Hindlimb muscle (tissue), 1 donor: ENCODE data around the gene POLRMT. TPM values are rescaled to one million over a fixed set of nuclear protein-coding genes. Genes with fewer than 3 reads are reported as not detected.
"Not testable (repeated sequence)": the region's sequence is repeated elsewhere in the genome, so short reads cannot be mapped to it uniquely, and the experiment has no call there.

ENCODE experiments used
- DNase-seq: peaks from one replicate; pipeline ENCODE4 v3.0.0-alpha.2; 2013
- polyA plus RNA-seq: library from polyadenylated mRNA; unstranded; fragments of 120-200 nt; gene quantifications from one replicate; pipeline ENCODE4 v1.2.1, GENCODE V29; 2013; ENCODE audit not compliant: insufficient read length

The POLRMT gene
- polyA plus RNA-seq, 1 donor, result 36.0 TPM

GRCh38 chr19:592101-592500, 41.2 kb downstream of the POLRMT start:
- no peak for DNase-seq

GRCh38 chr19:591099-591958, 42.0 kb downstream of the POLRMT start:
- peak; percentile 48 for DNase-seq

GRCh38 chr19:590750-591098, 42.6 kb downstream of the POLRMT start:
- no peak for DNase-seq

GRCh38 chr19:590396-590745, 43.0 kb downstream of the POLRMT start:
- no peak for DNase-seq

- no peak for DNase-seq
Measured at GRCh38 chr19:589693-590395, 43.5 kb downstream of the POLRMT start, which contains the start of gene HCN2. Gene HCN2 (plus strand): TSS chr19:589881. CDS start chr19:589946, 65 bp downstream.

GRCh38 chr19:588741-589692, 44.3 kb downstream of the POLRMT start:
- no peak for DNase-seq

- DNase-seq, result no peak
Measured at GRCh38 chr19:588093-588740, 45.1 kb downstream of the POLRMT start.

GRCh38 chr19:585551-586110, 47.7 kb downstream of the POLRMT start:
- DNase-seq, result no peak

- DNase-seq, result not testable (repeated sequence)
Measured at GRCh38 chr19:585146-585545, 48.2 kb downstream of the POLRMT start.

GRCh38 chr19:584240-585001, 48.9 kb downstream of the POLRMT start:
- DNase-seq, result no peak

GRCh38 chr19:583968-584239, 49.4 kb downstream of the POLRMT start:
- no peak for DNase-seq

- no peak for DNase-seq
Measured at GRCh38 chr19:583198-583967, 50.0 kb downstream of the POLRMT start.

GRCh38 chr19:582497-583197, 50.7 kb downstream of the POLRMT start:
- DNase-seq, result no peak

- DNase-seq, result no peak
Measured at GRCh38 chr19:581399-582111, 51.8 kb downstream of the POLRMT start.

GRCh38 chr19:580274-580835, 53.0 kb downstream of the POLRMT start:
- no peak for DNase-seq

- no peak for DNase-seq
Measured at GRCh38 chr19:579842-580155, 53.5 kb downstream of the POLRMT start.

- DNase-seq, result no peak
Measured at GRCh38 chr19:579111-579841, 54.1 kb downstream of the POLRMT start.
